NCI-H524 treated with DMSO at 0.1 percent for 48 hours (cell line): ENCODE results near the gene SHISA9.

Experiments used
- DNase-seq: peaks from one replicate; lab custom pipeline; 2025; lab: John Stamatoyannopoulos, UW

SHISA9 gene

GRCh38 chr16:12951976-12952375 is 50.6 kb downstream of the SHISA9 start:
- no peak for DNase-seq

GRCh38 chr16:12958366-12958765 is 57.0 kb downstream of the SHISA9 start:
- no peak for DNase-seq

GRCh38 chr16:12959072-12959471 is 57.7 kb downstream of the SHISA9 start:
- DNase-seq = no peak

- no peak for DNase-seq
Measured at GRCh38 chr16:12961626-12962025, 60.2 kb downstream of the SHISA9 start.

- DNase-seq = no peak
Measured at GRCh38 chr16:12964461-12964860, 63.1 kb downstream of the SHISA9 start.

- DNase-seq = no peak
Measured at GRCh38 chr16:12965274-12965804, 63.9 kb downstream of the SHISA9 start.

- DNase-seq = peak; percentile 95
Measured at GRCh38 chr16:12971241-12971640, 69.8 kb downstream of the SHISA9 start.

GRCh38 chr16:12972246-12972645 is 70.8 kb downstream of the SHISA9 start:
- DNase-seq = no peak

GRCh38 chr16:12975766-12976165 is 74.4 kb downstream of the SHISA9 start:
- no peak for DNase-seq

GRCh38 chr16:12976496-12976895 is 75.1 kb downstream of the SHISA9 start:
- DNase-seq = no peak

GRCh38 chr16:12976936-12977335 is 75.5 kb downstream of the SHISA9 start:
- DNase-seq = no peak

GRCh38 chr16:12985516-12985915 is 84.1 kb downstream of the SHISA9 start:
- DNase-seq = no peak

GRCh38 chr16:12988071-12988470 is 86.7 kb downstream of the SHISA9 start:
- no peak for DNase-seq

- no peak for DNase-seq
Measured at GRCh38 chr16:12992066-12992465, 90.7 kb downstream of the SHISA9 start.

- DNase-seq = no peak
Measured at GRCh38 chr16:12994402-12994801, 93.0 kb downstream of the SHISA9 start.

GRCh38 chr16:12995721-12996372 is 94.4 kb downstream of the SHISA9 start:
- DNase-seq = no peak

GRCh38 chr16:12998361-12999085 is 97.1 kb downstream of the SHISA9 start:
- DNase-seq = no peak

GRCh38 chr16:12999368-12999767 is 98.0 kb downstream of the SHISA9 start:
- no peak for DNase-seq

GRCh38 chr16:13005721-13006247 is 104.4 kb downstream of the SHISA9 start:
- no peak for DNase-seq

GRCh38 chr16:13012601-13013000 is 111.2 kb downstream of the SHISA9 start:
- no peak for DNase-seq

GRCh38 chr16:13013043-13013442 is 111.6 kb downstream of the SHISA9 start:
- no peak for DNase-seq

- DNase-seq = no peak
Measured at GRCh38 chr16:13014476-13014875, 113.1 kb downstream of the SHISA9 start.

GRCh38 chr16:13018026-13018425 is 116.6 kb downstream of the SHISA9 start:
- DNase-seq = no peak
